Amniotic epithelial cell (primary cell): ENCODE results near the gene GTSE1.

ENCODE experiments used
- DNase-seq: peaks from one replicate; pipeline ENCODE4 v3.0.0-alpha.2; 2010; ENCODE audit warnings: low read depth

Gene GTSE1

GRCh38 chr22:46366801-46367706, 70.4 kb downstream of the GTSE1 start:
- no peak for DNase-seq

GRCh38 chr22:46367707-46368191, 71.1 kb downstream of the GTSE1 start:
- peak; percentile 27 for DNase-seq

- no peak for DNase-seq
Observed at GRCh38 chr22:46368422-46368821, 71.8 kb downstream of the GTSE1 start.

GRCh38 chr22:46368871-46369715, 72.4 kb downstream of the GTSE1 start:
- DNase-seq = no peak

GRCh38 chr22:46369716-46370583, 73.3 kb downstream of the GTSE1 start:
- DNase-seq = no peak

GRCh38 chr22:46370584-46371291, 74.1 kb downstream of the GTSE1 start:
- no peak for DNase-seq

GRCh38 chr22:46371623-46372226, 75.1 kb downstream of the GTSE1 start:
- DNase-seq = no peak

GRCh38 chr22:46372686-46373085, 76.0 kb downstream of the GTSE1 start:
- no peak for DNase-seq

GRCh38 chr22:46373159-46373558, 76.5 kb downstream of the GTSE1 start:
- DNase-seq = no peak

GRCh38 chr22:46373921-46374662, 77.4 kb downstream of the GTSE1 start:
- DNase-seq = no peak

- DNase-seq = no peak
Observed at GRCh38 chr22:46374663-46375474, 78.2 kb downstream of the GTSE1 start.

GRCh38 chr22:46376111-46376510, 79.4 kb downstream of the GTSE1 start:
- no peak for DNase-seq

GRCh38 chr22:46376908-46377524, 80.3 kb downstream of the GTSE1 start:
- DNase-seq = no peak

- peak; percentile 39 for DNase-seq
Observed at GRCh38 chr22:46377525-46378425, 81.1 kb downstream of the GTSE1 start.

GRCh38 chr22:46378426-46379065, 81.9 kb downstream of the GTSE1 start:
- no peak for DNase-seq

GRCh38 chr22:46379066-46379930, 82.6 kb downstream of the GTSE1 start:
- DNase-seq = no peak
